ENCODE measurements around the gene ANAPC5. TPM values are rescaled to one million over a fixed set of nuclear protein-coding genes. Genes with fewer than 3 reads are reported as not detected.
A peak's percentile ranks its signal among the peaks of the same experiment; 100 is the strongest.
"Not testable (repeated sequence)": the region's sequence is repeated elsewhere in the genome, so short reads cannot be mapped to it uniquely, and the experiment has no call there.

ANAPC5 gene
- total RNA-seq, 1 donor from 2014 or later = 69.7 TPM

- no peak for DNase-seq (ENCODE audit: low spot score)
These were observed 67.4 kb downstream of the ANAPC5 start for GRCh38 chr12:121284551-121285390.

DNA sequence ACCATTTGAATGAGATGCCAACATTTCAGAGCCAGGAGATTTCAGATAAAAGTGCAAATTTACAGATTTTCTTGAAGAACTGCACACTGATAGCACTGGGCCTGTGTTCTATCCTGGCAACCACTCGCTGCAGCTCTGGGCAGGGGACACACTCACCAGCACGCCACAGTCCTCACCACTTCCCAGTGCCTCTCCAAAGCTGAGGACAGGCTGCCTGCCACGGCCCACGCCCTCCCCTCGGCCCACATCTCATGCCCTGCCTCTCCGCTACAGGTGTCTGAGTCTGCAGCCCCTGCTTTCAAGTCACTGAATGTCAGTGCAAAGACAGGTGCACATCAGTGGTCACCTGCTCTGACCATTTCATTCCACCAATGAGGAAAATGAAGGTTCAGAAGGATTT lies 68.4 kb downstream of the ANAPC5 start:
- DNase-seq (ENCODE audit: low spot score) = no peak

- no peak for DNase-seq (ENCODE audit: low spot score)
These were observed 68.8 kb downstream of the ANAPC5 start for GRCh38 chr12:121283388-121283787.

DNA sequence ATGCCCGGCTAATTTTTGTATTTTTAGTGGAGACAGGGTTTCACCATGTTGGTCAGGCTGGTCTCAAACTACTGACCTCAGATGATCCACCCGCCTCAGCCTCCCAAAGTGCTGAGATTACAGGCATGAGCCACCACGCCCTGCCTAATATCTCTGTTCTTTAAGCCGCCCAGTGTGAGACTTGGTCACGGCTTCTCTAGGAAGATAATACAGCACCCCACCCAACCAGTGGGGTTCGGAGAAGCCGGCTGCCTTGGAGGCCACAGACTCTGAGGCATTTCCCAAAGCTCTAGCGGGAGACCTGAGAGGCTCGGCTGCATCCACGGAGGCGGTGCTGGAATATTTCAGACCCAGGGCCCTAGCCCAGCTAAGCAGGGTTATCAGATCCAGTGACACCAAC lies 69.3 kb downstream of the ANAPC5 start:
- DNase-seq (ENCODE audit: low spot score) = not testable (repeated sequence)

DNA sequence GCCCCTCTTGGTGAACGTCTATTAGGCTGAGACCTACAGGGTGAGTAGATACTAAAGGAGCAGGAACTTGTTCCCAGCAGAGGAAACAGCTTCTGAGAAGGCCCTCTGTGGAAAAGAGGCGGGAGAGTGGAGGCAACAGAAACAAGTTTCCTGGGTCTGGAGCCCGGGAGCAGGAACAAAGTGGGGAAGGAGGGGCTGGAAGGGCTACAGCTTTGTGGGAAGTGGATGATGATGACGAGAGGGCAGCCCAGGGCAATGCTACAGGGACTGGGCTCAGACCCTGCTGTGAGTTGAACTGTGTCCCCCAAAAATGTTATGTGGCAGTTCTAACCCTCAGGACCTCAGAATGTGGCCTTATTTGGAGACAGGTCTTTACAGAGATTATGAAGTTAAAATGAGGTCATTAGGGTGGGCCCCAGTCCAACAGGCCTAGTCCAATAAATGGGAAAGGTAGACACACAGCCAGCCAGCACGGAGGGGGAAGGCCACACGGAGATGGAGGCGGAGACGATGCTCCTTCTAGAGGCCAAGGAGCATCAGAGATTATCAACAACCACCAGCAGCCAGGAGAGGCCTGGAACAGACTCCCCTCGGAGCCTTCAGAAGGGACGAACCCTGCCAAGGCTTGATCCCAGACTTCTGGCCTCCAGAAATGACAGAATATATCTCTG lies 70.0 kb downstream of the ANAPC5 start:
- no peak for DNase-seq (ENCODE audit: low spot score)

DNA sequence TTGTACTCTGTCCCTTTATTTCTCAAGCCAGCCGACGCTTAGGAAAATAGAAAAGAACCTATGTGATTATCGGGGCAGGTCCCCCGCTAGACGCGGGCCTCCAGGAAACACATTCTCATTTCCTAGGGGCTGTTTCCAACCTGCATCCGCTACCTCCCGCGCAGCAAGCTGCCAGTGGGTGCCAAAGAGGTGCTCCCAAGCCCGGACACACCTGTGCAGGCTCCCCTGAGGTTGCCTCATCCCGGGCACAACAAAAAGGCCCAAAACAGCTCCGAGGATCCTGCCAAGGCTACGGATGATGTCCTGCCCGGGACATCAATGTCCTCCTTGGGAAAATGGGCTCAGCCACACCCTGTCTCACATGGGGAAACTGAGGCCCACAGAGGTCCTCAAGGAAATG lies 71.1 kb downstream of the ANAPC5 start:
- not testable (repeated sequence) for DNase-seq (ENCODE audit: low spot score)

DNA sequence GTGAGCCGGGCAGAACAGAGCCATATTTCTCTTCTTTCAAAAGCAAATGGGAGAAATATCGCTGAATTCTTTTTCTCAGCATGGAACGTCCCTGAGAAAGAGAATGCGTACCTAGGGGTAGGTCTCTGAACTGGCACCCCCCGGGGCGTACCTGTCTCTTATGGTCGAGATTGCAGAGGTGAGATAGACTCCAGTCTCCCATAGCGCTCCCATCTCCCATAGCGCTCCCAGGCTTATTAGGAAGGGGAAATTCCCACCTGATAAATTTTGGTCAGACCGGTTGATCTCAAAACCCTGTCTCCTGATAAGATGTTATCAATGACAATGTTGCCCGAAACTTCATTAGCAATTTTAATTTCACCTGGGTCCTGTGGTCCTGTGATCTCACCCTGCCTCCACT lies 71.7 kb downstream of the ANAPC5 start:
- not testable (repeated sequence) for DNase-seq (ENCODE audit: low spot score)

DNA sequence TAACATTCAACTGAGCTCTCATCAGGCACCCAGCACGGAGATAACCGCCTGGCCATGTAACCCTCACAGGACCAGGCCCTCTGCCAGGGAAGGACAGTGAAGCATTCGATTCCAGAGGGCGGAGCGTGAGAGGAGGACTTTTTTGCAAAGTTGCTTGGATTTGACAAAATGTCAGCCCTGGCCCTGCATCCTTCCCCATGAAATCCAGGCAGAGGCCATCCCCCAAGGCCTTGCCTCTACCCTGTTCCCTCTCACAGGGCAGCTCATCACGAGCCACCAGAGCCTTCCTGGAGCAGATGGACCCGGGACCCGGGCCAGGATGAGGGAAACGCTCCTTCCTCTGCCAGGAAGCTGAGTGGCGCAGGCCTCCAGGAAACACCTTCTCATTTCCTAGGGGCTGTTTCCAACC lies 72.7 kb downstream of the ANAPC5 start:
- DNase-seq (ENCODE audit: low spot score) = no peak

- DNase-seq (ENCODE audit: low spot score) = peak; percentile 41
These were observed 73.2 kb downstream of the ANAPC5 start for GRCh38 chr12:121279071-121279375.

DNA sequence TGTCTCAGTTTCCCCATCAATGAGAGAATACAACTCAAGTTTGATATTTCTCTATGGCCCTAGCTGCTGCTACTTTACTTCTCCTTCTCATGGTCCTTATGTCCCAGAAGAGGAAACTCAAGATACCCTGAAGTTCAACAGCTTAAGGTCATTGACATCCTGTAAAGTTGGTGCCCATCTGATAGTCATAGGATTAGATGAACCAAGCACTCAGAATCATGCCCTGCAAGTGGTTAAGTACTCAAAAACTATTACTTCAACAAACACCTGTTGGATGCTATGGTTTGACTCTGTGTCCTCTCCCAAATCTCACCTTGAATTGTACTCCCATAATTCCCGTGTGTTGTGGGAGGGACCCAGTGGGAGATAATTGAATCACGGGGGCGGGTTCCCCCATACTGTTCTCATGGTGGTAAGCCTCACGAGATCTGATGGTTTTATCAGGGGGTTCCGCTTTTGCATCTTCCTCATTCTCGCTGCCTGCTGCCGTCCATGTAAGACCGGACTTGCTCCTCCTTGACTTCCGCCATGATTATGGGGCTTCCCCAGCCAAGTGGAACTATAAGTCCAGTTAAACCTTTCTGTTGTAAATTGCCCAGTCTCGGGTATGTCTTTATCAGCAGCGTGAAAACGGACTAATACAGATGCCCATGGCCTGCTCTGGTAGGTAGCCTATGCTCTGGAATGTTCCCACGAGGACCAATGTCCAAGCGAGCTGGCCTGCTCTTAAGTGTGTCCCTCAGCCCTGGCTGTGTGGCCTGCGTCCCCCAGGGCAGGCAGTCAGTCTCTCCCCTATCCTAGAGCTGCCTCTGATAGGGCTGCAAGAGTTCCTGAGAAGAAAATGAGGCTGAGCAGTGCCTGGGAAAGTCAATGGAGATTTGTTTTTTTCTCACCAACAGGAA lies 73.8 kb downstream of the ANAPC5 start:
- DNase-seq (ENCODE audit: low spot score) = peak; percentile 42

DNA sequence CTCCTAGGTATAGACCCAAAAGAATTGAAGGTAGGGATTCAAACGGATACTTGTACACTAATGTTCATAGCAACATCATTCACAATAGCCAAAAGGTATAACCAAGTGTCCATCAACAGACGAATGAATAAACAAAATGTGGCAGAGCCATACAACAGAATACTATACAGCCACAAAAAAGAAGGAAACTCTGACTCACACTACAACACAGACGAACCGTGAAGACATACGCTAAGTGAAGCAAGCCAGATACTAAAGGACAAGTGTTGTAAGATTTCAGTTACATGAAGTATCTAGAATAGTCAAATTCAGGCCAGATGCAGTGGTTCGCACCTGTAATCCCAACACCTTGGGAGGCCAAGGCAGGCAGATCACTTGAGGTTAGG lies 74.8 kb downstream of the ANAPC5 start:
- no peak for DNase-seq (ENCODE audit: low spot score)

DNA sequence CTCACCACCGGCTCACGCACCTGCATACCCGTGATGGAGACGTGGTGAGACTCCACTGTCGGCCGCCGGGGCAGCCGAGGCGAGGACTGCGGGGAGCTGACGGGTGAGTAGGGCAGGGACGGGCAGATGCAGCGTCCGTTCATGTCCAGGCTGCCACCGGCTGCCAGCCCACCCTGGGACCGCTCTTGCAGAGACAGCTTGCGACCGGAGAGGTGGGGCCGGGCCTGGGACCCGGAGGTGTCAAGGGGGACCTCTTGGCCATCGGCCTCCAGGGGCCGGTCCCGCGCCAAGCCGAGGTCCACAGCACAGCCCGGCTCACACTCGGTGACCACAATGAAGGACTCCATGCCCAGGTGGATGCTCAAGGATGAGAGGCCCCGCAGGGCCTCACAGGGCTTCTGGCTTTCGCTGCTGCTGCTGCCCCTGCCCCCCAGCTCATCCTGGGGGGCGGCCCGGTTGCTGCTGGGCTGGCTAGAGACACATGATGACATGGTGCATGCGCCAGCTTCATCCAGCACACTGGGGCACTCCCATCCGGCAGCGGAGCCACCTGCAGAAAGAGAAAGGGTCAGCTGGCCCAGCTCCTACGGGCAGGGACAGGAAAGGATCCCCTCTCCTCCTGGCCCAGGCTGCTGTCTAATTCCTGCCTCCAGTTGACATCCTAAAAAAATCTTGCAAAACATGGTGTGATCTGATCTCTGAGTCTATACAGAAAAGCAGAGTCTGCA lies 78.0 kb downstream of the ANAPC5 start:
- DNase-seq (ENCODE audit: low spot score) = no peak

DNA sequence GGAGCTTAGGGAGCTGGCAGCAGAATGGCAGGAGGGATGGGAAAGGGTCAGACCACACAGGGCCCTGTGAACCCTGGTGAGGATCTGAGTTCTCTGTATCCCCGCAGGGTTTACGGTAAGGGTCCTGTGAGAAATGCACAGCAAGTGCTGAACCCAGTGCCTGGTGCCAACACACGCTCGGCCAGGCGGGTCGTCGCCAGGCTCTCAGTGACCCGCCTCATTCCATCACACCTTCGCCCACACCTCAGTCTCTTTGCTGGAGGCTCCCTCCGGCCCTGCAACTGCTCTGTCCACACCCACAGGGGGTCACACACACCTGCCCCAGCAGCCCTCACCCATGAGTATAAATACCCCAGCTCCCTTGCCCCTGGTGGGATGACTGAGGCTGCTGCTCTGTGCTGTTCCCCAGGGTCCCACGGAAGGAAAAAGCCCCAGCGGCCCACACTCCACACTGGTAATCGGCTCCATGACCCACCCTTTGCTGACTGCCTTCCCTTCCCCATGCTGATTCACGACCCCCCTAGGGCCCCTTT lies 78.8 kb downstream of the ANAPC5 start:
- DNase-seq (ENCODE audit: low spot score) = no peak

DNA sequence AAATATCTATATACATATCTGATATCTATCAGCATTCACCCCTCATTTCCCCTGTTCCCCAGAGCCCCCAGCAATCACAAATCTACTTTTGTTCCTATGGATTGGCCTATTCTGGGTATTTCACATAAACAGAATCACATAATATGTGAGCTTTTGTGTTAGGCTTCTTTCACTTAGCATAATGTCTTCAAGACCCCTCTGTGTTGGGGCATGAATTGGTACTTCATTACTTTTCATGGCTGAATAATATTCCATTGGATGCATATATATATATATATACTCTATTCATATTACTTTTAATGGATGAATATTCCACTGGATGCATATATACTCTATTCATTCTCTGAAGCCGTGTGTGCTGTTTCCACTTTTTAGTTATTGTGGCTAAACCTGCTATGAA lies 84.4 kb downstream of the ANAPC5 start:
- DNase-seq (ENCODE audit: low spot score) = no peak

DNA sequence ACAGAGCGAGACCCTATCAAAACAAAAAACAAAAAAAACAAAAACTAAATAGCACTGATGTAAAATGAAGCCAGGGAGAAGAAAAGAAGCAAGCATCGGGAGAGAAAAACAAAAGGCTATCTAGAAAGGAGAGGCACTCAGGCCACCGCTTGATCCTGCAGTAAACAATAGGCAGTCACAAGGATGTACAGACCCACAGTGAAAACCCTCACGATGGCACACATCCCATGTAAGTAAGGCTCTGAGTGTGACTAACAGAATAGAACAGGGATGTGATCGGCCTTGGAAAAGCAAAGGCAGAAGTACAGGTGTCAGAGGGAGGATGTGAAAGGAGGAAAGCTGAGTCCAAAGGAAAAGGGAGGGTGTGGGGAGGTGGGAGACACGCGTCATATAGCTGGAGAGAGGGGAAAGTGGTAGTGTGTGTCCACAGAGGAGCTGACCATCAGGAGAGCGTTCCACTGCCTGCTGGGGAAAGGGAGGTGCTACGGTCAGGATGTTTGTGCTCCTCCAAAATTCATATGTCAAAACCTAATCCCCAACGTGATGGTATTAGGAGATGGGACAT lies 87.2 kb downstream of the ANAPC5 start:
- no peak for DNase-seq (ENCODE audit: low spot score)

GRCh38 chr12:121264135-121264534 lies 88.1 kb downstream of the ANAPC5 start:
- DNase-seq (ENCODE audit: low spot score) = no peak

GRCh38 chr12:121263206-121263935 lies 88.8 kb downstream of the ANAPC5 start:
- no peak for DNase-seq (ENCODE audit: low spot score)

- DNase-seq (ENCODE audit: low spot score) = no peak
These were observed 90.8 kb downstream of the ANAPC5 start for GRCh38 chr12:121261398-121261797.

DNA sequence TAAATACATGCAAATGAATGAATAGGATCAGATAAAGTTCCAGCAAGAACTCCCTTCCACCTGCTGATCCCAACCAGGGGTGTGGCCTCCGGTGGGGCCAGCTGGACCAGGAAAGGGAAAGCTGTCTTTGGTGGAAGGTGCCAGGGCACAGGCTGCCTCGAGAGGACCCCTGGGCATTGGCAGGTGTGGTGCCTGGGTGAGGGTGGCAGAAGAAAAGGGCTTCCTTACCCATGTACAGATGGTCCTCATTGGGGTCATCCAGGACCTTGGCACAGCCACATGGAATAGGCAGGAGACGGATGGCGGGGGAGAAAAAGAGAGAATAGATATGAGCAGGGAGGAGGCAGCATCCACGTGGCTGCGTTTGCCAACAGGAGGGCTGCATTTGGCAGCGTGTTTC lies 92.1 kb downstream of the ANAPC5 start:
- no peak for DNase-seq (ENCODE audit: low spot score)

DNA sequence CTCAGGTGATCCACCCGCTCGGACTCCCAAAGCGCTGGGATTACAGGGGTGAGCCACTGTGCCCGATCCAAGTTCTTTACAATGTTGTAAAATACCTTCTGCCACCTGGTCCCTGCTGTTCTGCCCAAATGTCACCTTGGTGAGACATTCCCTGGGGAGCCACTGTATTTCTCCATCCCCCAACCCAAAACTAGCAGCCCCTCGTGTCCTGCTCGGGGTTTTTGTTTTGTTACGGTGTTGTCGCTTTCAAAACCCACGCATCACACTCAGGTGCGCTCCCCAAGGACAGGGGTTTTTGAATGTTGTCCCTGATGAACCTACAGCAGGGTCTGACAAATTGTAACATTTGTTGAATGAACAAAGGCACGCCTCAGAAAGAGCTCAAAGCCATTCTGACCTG lies 93.1 kb downstream of the ANAPC5 start:
- no peak for DNase-seq (ENCODE audit: low spot score)

Measured in mucosa of gallbladder (tissue), 1 donor.